NT2/D1 (cell line): Measurements from ENCODE around the gene KCNIP1.

Source experiments
- SUZ12 ChIP-seq: IDR thresholded peaks from 2 replicates; pipeline ENCODE4 v1.6.1; 2011; ENCODE audit not compliant: insufficient read length, insufficient read depth; ENCODE audit errors: extremely low read depth
- YY1 ChIP-seq: IDR thresholded peaks from 2 replicates; pipeline ENCODE4 v1.6.1; 2011; ENCODE audit not compliant: insufficient read length, insufficient read depth
- ZNF274 ChIP-seq: IDR thresholded peaks from 2 replicates; pipeline ENCODE4 v1.6.1; 2011; ENCODE audit warnings: mild to moderate bottlenecking, low read depth, low read length

- TF ChIP-seq ZNF274 (no peak), YY1 (no peak), SUZ12 (no peak)
Observed at GRCh38 chr5:170635706-170636105, 131.9 kb downstream of the KCNIP1 start.
